ENCODE measurements around the gene SESTD1.

SESTD1 gene, protein sequence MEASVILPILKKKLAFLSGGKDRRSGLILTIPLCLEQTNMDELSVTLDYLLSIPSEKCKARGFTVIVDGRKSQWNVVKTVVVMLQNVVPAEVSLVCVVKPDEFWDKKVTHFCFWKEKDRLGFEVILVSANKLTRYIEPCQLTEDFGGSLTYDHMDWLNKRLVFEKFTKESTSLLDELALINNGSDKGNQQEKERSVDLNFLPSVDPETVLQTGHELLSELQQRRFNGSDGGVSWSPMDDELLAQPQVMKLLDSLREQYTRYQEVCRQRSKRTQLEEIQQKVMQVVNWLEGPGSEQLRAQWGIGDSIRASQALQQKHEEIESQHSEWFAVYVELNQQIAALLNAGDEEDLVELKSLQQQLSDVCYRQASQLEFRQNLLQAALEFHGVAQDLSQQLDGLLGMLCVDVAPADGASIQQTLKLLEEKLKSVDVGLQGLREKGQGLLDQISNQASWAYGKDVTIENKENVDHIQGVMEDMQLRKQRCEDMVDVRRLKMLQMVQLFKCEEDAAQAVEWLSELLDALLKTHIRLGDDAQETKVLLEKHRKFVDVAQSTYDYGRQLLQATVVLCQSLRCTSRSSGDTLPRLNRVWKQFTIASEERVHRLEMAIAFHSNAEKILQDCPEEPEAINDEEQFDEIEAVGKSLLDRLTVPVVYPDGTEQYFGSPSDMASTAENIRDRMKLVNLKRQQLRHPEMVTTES

DNA sequence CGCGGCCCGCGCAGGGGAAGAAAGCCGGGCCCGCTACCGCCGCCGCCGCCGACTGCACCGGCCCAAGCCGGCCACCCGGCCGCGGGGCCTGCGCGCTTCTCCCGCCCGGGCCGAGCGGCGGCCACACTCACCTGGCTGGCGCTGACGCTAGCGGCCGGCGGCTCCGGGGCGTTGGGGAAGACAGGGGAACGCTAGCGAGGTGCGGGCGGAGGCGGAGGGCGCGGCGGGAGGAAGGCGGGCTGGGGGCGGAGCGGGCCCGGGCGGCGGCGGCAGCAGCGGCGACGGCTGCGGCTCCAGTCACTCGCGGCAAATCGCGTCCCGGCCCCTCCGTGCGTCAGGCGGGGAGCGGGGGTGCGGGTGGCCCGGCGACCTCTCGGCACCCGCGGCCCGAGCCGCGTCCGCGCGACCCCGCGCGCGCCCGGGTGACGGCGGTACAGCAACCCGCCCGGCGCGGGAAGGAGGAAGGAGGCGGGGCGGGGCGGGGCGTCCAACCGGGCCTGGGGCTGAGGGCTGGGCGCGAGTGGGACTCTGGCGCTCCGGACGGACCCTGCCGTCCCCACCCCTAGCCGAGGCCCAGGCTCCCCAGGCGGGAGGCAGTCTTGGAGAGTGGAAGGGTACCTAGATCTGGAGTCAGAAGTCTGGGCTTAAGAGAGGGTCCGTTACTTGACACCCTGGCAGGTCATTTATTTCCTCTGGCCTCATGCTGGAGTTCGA lies at the start of gene SESTD1:
Gene SESTD1, minus strand, starts transcription at position 465 of the 714 bp plus-strand sequence. CDS start 72,991 bp downstream, outside the sequence.
- H3K4me3 ChIP-seq (ENCODE audit: low read depth, low read length): peak within 1 kb of the TSS; percentile 83
- in situ Hi-C loops (cut with HindIII; ENCODE audit: low sequenced_read_pairs): no loop called here
- DNase-seq (ENCODE audit: low read depth): no peak
- TF ChIP-seq, protein P1, sequence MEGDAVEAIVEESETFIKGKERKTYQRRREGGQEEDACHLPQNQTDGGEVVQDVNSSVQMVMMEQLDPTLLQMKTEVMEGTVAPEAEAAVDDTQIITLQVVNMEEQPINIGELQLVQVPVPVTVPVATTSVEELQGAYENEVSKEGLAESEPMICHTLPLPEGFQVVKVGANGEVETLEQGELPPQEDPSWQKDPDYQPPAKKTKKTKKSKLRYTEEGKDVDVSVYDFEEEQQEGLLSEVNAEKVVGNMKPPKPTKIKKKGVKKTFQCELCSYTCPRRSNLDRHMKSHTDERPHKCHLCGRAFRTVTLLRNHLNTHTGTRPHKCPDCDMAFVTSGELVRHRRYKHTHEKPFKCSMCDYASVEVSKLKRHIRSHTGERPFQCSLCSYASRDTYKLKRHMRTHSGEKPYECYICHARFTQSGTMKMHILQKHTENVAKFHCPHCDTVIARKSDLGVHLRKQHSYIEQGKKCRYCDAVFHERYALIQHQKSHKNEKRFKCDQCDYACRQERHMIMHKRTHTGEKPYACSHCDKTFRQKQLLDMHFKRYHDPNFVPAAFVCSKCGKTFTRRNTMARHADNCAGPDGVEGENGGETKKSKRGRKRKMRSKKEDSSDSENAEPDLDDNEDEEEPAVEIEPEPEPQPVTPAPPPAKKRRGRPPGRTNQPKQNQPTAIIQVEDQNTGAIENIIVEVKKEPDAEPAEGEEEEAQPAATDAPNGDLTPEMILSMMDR (IDR thresholded peaks at IDR 0.05; ENCODE audit: low read depth, low read length, missing control alignments): no peak

DNA sequence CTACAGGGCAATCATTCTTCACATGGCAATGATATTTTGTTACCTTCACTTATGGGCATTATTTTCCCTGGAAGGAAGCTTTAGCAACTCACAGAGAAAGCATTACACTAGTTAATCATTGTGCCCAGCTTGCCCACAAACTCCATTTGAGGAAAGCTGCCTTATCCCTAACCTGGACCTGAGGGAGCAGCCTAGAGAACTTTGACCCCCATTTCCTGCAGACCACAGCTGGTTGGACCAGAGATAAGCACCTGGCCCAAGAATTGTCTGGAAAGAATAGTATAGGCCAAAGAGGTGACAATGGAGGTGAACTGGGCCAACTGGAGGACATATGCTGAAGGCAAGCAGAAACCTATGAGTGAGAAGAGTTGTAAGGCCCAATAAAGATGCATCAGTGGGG lies 48.4 kb upstream of the SESTD1 start:
- no peak overlapping the region for H3K4me3 ChIP-seq (ENCODE audit: low read depth, low read length)
- TF ChIP-seq, protein P1 (IDR thresholded peaks at IDR 0.05; ENCODE audit: low read depth, low read length, missing control alignments): no peak
- DNase-seq (ENCODE audit: low read depth): no peak
- in situ Hi-C loops (cut with HindIII; ENCODE audit: low sequenced_read_pairs): no loop called here

DNA sequence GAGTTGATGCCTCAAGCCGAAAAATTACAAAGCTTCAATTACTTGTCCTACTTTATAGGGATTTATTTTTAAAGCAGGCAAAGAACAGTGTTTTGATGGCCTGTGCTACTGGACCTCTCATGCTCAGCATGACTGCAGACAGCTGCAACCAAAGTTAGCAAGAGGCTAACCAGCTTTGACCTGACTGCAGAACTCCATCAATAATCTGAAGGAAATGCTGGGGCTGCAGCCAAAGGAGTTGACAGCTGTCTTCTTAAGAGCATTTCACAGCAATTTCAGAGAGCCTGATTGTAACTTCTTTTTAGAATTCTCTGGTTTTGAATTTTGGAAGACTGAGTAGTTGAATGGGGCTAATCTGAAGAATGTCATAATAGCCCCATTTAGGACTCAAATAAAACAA lies 46.5 kb upstream of the SESTD1 start:
- TF ChIP-seq, protein P1 (IDR thresholded peaks at IDR 0.05; ENCODE audit: low read depth, low read length, missing control alignments): no peak
- in situ Hi-C loops (cut with HindIII; ENCODE audit: low sequenced_read_pairs): no loop called here
- peak; percentile 16 for DNase-seq (ENCODE audit: low read depth)
- H3K4me3 ChIP-seq (ENCODE audit: low read depth, low read length): no peak overlapping the region

DNA sequence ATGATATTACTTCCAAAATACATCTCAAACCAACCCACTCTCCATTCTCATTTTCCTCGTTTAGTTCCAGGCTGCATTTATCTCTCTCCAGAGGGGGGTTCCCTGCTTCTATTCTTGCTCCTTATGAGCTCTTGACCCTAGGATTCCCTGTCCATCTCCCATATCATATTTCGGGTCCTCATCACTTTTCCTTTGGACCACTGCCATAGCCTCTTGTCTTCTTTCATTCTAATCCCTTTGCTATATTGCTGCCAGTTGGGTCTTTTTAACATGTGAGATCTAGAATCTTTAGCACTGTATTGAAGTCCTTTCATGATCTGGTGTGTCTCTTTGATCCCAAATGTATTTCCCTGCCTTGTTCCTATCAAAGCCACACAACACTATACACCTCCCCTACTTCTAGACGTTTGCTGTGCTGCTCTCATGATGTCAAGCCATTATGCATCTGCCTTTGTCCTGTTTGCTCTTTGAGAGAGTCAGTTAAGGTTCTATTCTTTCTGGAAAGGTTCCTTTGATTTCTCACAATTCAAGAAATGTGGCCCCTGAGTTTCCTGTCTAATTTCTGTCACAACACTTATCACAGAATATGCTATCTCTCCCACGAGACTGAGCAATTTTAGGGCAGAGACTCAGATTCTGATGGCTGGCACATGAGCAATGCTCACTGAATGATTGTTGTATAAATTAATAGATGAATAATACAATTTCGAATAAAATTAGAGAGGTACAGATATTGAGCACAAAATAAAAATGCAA lies 43.2 kb upstream of the SESTD1 start:
- in situ Hi-C loops (cut with HindIII; ENCODE audit: low sequenced_read_pairs): no loop called here
- DNase-seq (ENCODE audit: low read depth): no peak
- H3K4me3 ChIP-seq (ENCODE audit: low read depth, low read length): no peak overlapping the region
- TF ChIP-seq, protein P1 (IDR thresholded peaks at IDR 0.05; ENCODE audit: low read depth, low read length, missing control alignments): no peak

DNA sequence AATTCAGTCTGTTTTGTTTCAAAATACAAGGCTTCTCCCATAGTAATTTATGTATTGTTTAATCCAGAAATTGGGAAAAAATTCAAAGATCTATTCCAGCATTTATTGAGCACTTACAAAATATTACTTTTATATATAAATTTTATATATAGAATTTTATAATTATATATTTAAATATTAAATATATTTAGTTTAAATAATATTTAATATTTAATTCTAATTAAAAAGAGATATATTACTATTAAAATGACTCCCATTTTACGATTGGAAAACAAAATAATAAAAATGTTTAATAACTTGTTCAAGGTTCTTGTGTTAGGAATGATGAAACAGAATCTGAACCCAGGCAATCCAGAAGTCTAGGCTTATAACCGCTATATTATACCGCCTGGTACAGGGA lies 40.5 kb upstream of the SESTD1 start:
- H3K4me3 ChIP-seq (ENCODE audit: low read depth, low read length): no peak overlapping the region
- in situ Hi-C loops (cut with HindIII; ENCODE audit: low sequenced_read_pairs): no loop called here
- DNase-seq (ENCODE audit: low read depth): no peak
- TF ChIP-seq, protein P1 (IDR thresholded peaks at IDR 0.05; ENCODE audit: low read depth, low read length, missing control alignments): no peak

DNA sequence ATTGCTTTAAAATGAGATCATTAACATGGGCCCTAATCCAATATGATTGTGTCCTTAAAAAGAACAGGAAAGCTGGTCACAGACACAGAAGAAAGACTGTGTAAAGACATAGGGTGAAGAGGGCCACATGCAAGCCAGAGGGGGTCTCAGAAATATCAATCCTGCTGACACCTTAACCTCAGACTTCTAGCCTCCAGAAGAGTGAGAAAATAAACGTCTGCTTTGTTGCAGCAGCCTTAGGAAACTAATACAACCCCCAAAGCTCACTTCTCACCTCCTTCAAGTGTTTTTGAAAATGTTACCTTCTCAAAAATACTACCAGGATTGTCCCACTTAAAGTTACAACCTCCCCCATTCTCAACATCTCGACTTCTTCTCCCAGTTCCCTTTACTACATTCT lies 39.8 kb upstream of the SESTD1 start:
- in situ Hi-C loops (cut with HindIII; ENCODE audit: low sequenced_read_pairs): no loop called here
- H3K4me3 ChIP-seq (ENCODE audit: low read depth, low read length): no peak overlapping the region
- TF ChIP-seq, protein P1 (IDR thresholded peaks at IDR 0.05; ENCODE audit: low read depth, low read length, missing control alignments): no peak
- DNase-seq (ENCODE audit: low read depth): no peak

Data from astrocyte of the cerebellum (primary cell).